CD4-positive, alpha-beta T cell treated with Interleukin-10 for 1 hour (primary cell): ENCODE data around the gene EPN3.

Experiments used
- DNase-seq: peaks from one replicate; pipeline ENCODE4 v3.0.0-alpha.2; 2020

Gene EPN3

GRCh38 chr17:50536683-50537646, 4.4 kb downstream of the EPN3 start:
- DNase-seq = no peak

GRCh38 chr17:50537721-50538548, 5.4 kb downstream of the EPN3 start:
- DNase-seq = no peak

GRCh38 chr17:50538549-50539410, 6.2 kb downstream of the EPN3 start:
- no peak for DNase-seq

- no peak for DNase-seq
Measured at GRCh38 chr17:50539762-50540559, 7.4 kb downstream of the EPN3 start.

GRCh38 chr17:50540560-50541401, 8.2 kb downstream of the EPN3 start:
- no peak for DNase-seq

- DNase-seq = no peak
Measured at GRCh38 chr17:50541402-50541715, 8.8 kb downstream of the EPN3 start.

GRCh38 chr17:50541716-50542688, 9.5 kb downstream of the EPN3 start:
- DNase-seq = peak; percentile 84

GRCh38 chr17:50542795-50543774, 10.6 kb downstream of the EPN3 start:
- no peak for DNase-seq

- DNase-seq = no peak
Measured at GRCh38 chr17:50544516-50544915, 12.0 kb downstream of the EPN3 start.

GRCh38 chr17:50545311-50545710, 12.8 kb downstream of the EPN3 start:
- DNase-seq = no peak

- no peak for DNase-seq
Measured at GRCh38 chr17:50546701-50547034, 14.1 kb downstream of the EPN3 start.

- DNase-seq = peak; percentile 86
Measured at GRCh38 chr17:50547035-50547735, 14.7 kb downstream of the EPN3 start, which contains the start of gene SPATA20. TSS of gene SPATA20 (plus strand) at chr17:50547174. CDS start at chr17:50547209, 35 bp downstream.

- no peak for DNase-seq
Measured at GRCh38 chr17:50547736-50548083, 15.2 kb downstream of the EPN3 start.

GRCh38 chr17:50548831-50549230, 16.3 kb downstream of the EPN3 start:
- no peak for DNase-seq

- DNase-seq = no peak
Measured at GRCh38 chr17:50549256-50549941, 16.9 kb downstream of the EPN3 start.

- no peak for DNase-seq
Measured at GRCh38 chr17:50549969-50550368, 17.4 kb downstream of the EPN3 start.

- DNase-seq = no peak
Measured at GRCh38 chr17:50550661-50551432, 18.3 kb downstream of the EPN3 start.
